SK-N-SH treated with all-trans-retinoic acid at 6 μM for 48 hours (cell line): Measurements from ENCODE around the gene FOXP3.

Source experiments
- ATAC-seq: fragments of 200-7000 bp; cut with Tn5 transposase; 3 replicates; pipeline ENCODE4 v1.9.1; 2020; ENCODE audit warnings: mild to moderate bottlenecking, moderate library complexity
- ARNTL ChIP-seq: fragments of 450-650 bp; formaldehyde crosslinking; IDR thresholded peaks from 2 replicates; pipeline ENCODE4 v1.5.0; 2020; ENCODE audit warnings: low read depth, mild to moderate bottlenecking, moderate library complexity, borderline replicate concordance
- BACH2 ChIP-seq: fragments of 250-450 bp; sonication (Bioruptor Pico); IDR thresholded peaks from 2 replicates; pipeline ENCODE4 v1.9.0; 2021; ENCODE audit warnings: mild to moderate bottlenecking, borderline replicate concordance
- CREB5 ChIP-seq: fragments of 250-450 bp; sonication (Bioruptor Pico); IDR thresholded peaks from 2 replicates; pipeline ENCODE4 v1.5.1; 2020; ENCODE audit warnings: low read depth, mild to moderate bottlenecking, moderate library complexity
- CSDC2 ChIP-seq: fragments of 250-450 bp; sonication (Bioruptor Pico); IDR thresholded peaks from 2 replicates; pipeline ENCODE4 v1.5.0; 2020; ENCODE audit warnings: mild to moderate bottlenecking, moderate library complexity
- CSRNP3 ChIP-seq: fragments of 250-450 bp; sonication (Bioruptor Pico); IDR thresholded peaks from 2 replicates; pipeline ENCODE4 v1.5.1; 2021; ENCODE audit warnings: mild to moderate bottlenecking, moderate library complexity
- ESRRG ChIP-seq: fragments of 250-450 bp; sonication (Bioruptor Pico); IDR thresholded peaks from 2 replicates; pipeline ENCODE4 v1.6.1; 2021; ENCODE audit warnings: mild to moderate bottlenecking
- GLIS3 ChIP-seq: fragments of 250-450 bp; sonication (Bioruptor Pico); IDR thresholded peaks from 2 replicates; pipeline ENCODE4 v1.5.0; 2020; ENCODE audit warnings: mild to moderate bottlenecking, moderate library complexity
- OSR1 ChIP-seq: fragments of 250-450 bp; sonication (Bioruptor Pico); IDR thresholded peaks from 2 replicates; pipeline ENCODE4 v1.8.0; 2022; ENCODE audit warnings: moderate library complexity, mild to moderate bottlenecking, inconsistent platforms
- PPARA ChIP-seq: fragments of 250-450 bp; sonication (Bioruptor Pico); IDR thresholded peaks from 2 replicates; pipeline ENCODE4 v1.5.0; 2020; ENCODE audit warnings: mild to moderate bottlenecking, borderline replicate concordance
- RARB ChIP-seq: fragments of 250-450 bp; sonication (Bioruptor Pico); IDR thresholded peaks from 2 replicates; pipeline ENCODE4 v1.8.0; 2021; ENCODE audit warnings: mild to moderate bottlenecking, moderate library complexity
- SNAI2 ChIP-seq: fragments of 250-450 bp; sonication (Bioruptor Pico); IDR thresholded peaks from 2 replicates; pipeline ENCODE4 v1.5.0; 2020; ENCODE audit warnings: mild to moderate bottlenecking, moderate library complexity
- TCF4 ChIP-seq: fragments of 250-450 bp; sonication (Bioruptor Pico); IDR thresholded peaks from 2 replicates; pipeline ENCODE4 v1.8.0; 2021; ENCODE audit warnings: mild to moderate bottlenecking, moderate library complexity, borderline replicate concordance
- TOX ChIP-seq: fragments of 250-450 bp; sonication (Bioruptor Pico); IDR thresholded peaks from 2 replicates; pipeline ENCODE4 v1.8.0; 2021; ENCODE audit warnings: mild to moderate bottlenecking, moderate library complexity, borderline replicate concordance
- TSHZ2 ChIP-seq: fragments of 250-450 bp; sonication (Bioruptor Pico); IDR thresholded peaks from 2 replicates; pipeline ENCODE4 v1.5.0; 2020; ENCODE audit warnings: mild to moderate bottlenecking, moderate library complexity
- ZC3H10 ChIP-seq: fragments of 250-450 bp; sonication (Bioruptor Pico); IDR thresholded peaks from 2 replicates; pipeline ENCODE4 v1.5.1; 2021; ENCODE audit warnings: mild to moderate bottlenecking, moderate library complexity
- ZFP3 ChIP-seq: fragments of 250-450 bp; sonication (Bioruptor Pico); IDR thresholded peaks from 2 replicates; pipeline ENCODE4 v1.5.0; 2020; ENCODE audit warnings: mild to moderate bottlenecking, moderate library complexity
- ZFP30 ChIP-seq: fragments of 450-650 bp; formaldehyde crosslinking; IDR thresholded peaks from 2 replicates; pipeline ENCODE4 v1.5.0; 2022; ENCODE audit warnings: mild to moderate bottlenecking, moderate library complexity
- ZNF565 ChIP-seq: fragments of 450-650 bp; formaldehyde crosslinking; conservative IDR thresholded peaks from 2 replicates; pipeline ENCODE4 v1.5.0; 2020; ENCODE audit warnings: low read depth, mild to moderate bottlenecking, moderate library complexity
- ZNF70 ChIP-seq: fragments of 450-650 bp; formaldehyde crosslinking; IDR thresholded peaks from 2 replicates; pipeline ENCODE4 v1.5.0; 2020; ENCODE audit warnings: mild to moderate bottlenecking, moderate library complexity
- ZNF8 ChIP-seq: fragments of 450-650 bp; formaldehyde crosslinking; IDR thresholded peaks from 2 replicates; pipeline ENCODE4 v1.5.0; 2020; ENCODE audit warnings: mild to moderate bottlenecking, moderate library complexity
- TF ChIP-seq, protein P1 (sequence below): fragments of 250-450 bp; sonication (Bioruptor Pico); IDR thresholded peaks from 2 replicates; pipeline ENCODE4 v1.8.0; 2020; ENCODE audit warnings: mild to moderate bottlenecking, moderate library complexity, borderline replicate concordance

FOXP3 gene

DNA sequence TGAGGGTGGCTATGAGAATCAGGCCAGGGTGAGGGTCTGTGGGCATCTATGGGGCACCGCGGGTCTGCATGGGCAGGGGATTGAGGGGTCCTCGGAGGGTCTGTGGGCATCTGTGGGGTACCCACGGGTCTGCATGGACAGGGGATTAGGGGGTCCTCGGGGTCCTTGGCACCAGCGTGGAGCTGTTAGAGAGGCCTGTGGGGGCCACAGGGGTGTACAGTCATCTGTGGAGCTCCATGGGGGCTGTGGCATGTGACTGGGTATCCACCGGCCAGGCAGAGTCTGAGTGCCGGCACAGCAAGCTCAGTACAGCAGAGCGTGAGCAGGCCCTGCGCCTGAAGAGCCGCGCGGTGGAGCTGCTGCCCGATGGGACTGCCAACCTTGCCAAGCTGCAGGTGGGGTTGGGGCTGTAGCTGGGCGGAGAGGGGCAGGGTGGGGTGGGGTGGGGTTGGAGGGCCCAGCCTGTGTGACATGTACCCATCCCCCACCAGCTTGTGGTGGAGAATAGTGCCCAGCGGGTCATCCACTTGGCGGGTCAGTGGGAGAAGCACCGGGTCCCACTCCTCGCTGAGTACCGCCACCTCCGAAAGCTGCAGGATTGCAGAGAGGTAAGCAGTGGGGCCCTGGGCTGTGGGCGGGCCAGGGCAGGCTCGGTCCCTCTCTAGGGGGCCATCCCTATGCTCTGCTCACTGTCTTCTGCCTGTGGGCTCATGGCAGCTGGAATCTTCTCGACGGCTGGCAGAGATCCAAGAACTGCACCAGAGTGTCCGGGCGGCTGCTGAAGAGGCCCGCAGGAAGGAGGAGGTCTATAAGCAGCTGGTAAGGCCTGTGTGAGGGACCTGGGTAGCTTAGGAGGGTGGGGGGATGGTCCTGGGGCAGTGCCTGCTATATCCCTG lies 16.3 kb downstream of the FOXP3 start (continued):
- TF ChIP-seq, protein P1, sequence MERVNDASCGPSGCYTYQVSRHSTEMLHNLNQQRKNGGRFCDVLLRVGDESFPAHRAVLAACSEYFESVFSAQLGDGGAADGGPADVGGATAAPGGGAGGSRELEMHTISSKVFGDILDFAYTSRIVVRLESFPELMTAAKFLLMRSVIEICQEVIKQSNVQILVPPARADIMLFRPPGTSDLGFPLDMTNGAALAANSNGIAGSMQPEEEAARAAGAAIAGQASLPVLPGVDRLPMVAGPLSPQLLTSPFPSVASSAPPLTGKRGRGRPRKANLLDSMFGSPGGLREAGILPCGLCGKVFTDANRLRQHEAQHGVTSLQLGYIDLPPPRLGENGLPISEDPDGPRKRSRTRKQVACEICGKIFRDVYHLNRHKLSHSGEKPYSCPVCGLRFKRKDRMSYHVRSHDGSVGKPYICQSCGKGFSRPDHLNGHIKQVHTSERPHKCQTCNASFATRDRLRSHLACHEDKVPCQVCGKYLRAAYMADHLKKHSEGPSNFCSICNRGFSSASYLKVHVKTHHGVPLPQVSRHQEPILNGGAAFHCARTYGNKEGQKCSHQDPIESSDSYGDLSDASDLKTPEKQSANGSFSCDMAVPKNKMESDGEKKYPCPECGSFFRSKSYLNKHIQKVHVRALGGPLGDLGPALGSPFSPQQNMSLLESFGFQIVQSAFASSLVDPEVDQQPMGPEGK (CRISPR knock-in tag): no peak
- TF ChIP-seq OSR1 (CRISPR knock-in tag) (no peak), CREB5 (CRISPR knock-in tag) (no peak), ARNTL (CRISPR knock-in tag) (no peak), CSDC2 (no peak), BACH2 (CRISPR knock-in tag) (no peak), ESRRG (CRISPR knock-in tag) (no peak), ZNF8 (CRISPR knock-in tag) (no peak)

GRCh38 chrX:49247346-49247745 lies 17.2 kb downstream of the FOXP3 start:
- no peak for TF ChIP-seq ESRRG (CRISPR knock-in tag)
- TF ChIP-seq ZFP3 (CRISPR knock-in tag): no peak
- TF ChIP-seq CREB5 (CRISPR knock-in tag): no peak
- TF ChIP-seq CSDC2: no peak
- no peak for ATAC-seq

DNA sequence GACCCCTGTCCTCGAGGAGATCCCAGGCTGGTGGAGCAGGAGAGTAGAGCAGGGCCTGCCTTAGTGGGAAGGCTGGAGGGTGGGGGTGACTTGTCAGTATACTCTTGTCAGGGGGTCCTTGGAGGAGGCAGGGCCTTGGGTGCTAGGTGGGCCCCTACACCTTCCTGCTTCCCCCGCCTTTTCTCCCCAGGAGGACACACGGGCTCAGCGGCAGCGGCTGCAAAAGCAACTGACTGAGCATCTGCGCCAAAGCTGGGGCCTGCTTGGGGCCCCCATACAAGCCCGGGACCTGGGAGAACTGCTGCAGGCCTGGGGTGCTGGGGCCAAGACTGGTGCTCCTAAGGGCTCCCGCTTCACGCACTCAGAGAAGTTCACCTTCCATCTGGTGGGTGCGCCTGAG lies 18.0 kb downstream of the FOXP3 start:
- ATAC-seq: no peak
- no peak for TF ChIP-seq ZFP30 (CRISPR knock-in tag)
- TF ChIP-seq SNAI2 (CRISPR knock-in tag): no peak
- TF ChIP-seq TOX (CRISPR knock-in tag): no peak
- no peak for TF ChIP-seq ZFP3 (CRISPR knock-in tag)
- TF ChIP-seq RARB (CRISPR knock-in tag): no peak
- TF ChIP-seq TCF4 (CRISPR knock-in tag): no peak
- no peak for TF ChIP-seq CREB5 (CRISPR knock-in tag)
- TF ChIP-seq ZC3H10 (CRISPR knock-in tag): no peak
- TF ChIP-seq GLIS3 (CRISPR knock-in tag): no peak
- no peak for TF ChIP-seq TSHZ2 (CRISPR knock-in tag)
- TF ChIP-seq CSDC2: no peak
- no peak for TF ChIP-seq ZNF70 (CRISPR knock-in tag)
- TF ChIP-seq ZNF565 (CRISPR knock-in tag): no peak
- no peak for TF ChIP-seq BACH2 (CRISPR knock-in tag)
- TF ChIP-seq ZNF8 (CRISPR knock-in tag): no peak

GRCh38 chrX:49244207-49244606 lies 20.3 kb downstream of the FOXP3 start:
- ATAC-seq: no peak
- TF ChIP-seq ZFP30 (CRISPR knock-in tag) (no peak), ZFP3 (CRISPR knock-in tag) (no peak), PPARA (CRISPR knock-in tag) (no peak), CREB5 (CRISPR knock-in tag) (no peak), ZC3H10 (CRISPR knock-in tag) (no peak), TOX (CRISPR knock-in tag) (no peak), ESRRG (CRISPR knock-in tag) (no peak), ARNTL (CRISPR knock-in tag) (no peak), ZNF70 (CRISPR knock-in tag) (no peak), OSR1 (CRISPR knock-in tag) (no peak), RARB (CRISPR knock-in tag) (no peak), BACH2 (CRISPR knock-in tag) (no peak), CSRNP3 (CRISPR knock-in tag) (no peak)
